K562 (cell line): ENCODE results near the gene TMC2. TPM values are rescaled to one million over a fixed set of nuclear protein-coding genes. Genes with fewer than 3 reads are reported as not detected.

Experiments
- ATAC-seq: fragments of 200-7000 bp; cut with Tn5 transposase; 3 replicates; pipeline ENCODE4 v1.9.1; 2020; ENCODE audit warnings: moderate library complexity
- BruUV-seq: library from RNA; stranded (reverse); fragments of 400-500 nt; replicated peaks from 2 replicates; lab custom pipeline; 2021; lab: Mats Ljungman, UMichigan
- CTCF ChIA-PET: fragments of 300-600 bp; formaldehyde crosslinking; extraction: SDS; loops from one replicate; lab custom pipeline; 2021; ENCODE audit warnings: low intra/inter-chr PET ratio; lab: Yijun Ruan, JAX
- POLR2A ChIA-PET: fragments of 300-600, 350-650 bp; sonication (Branson Sonifier 250); formaldehyde crosslinking; extraction: SDS; loops from one replicate; lab custom pipeline; 2021; ENCODE audit warnings: antibody characterized with exemption, inconsistent platforms; lab: Yijun Ruan, JAX
- DNase-seq, 4 experiments: peaks; one replicate each; pipeline versions ENCODE4 v3.0.0 to v3.0.0-alpha.2; 2011 to 2018; ENCODE audit warnings: low spot score in 3 of 4, mixed read lengths in 3 of 4; ENCODE audit errors: extremely low read depth in 1 of 4
- FAIRE-seq: peaks from 2 replicates; lab custom pipeline; 2011; peaks lifted over from hg19 to GRCh38; lab: Jason Lieb, UNC
- H2AFZ ChIP-seq: 2 replicates; pipeline ENCODE4 v1.6.0; 2011; ENCODE audit warnings: low read depth, low read length, control low read depth, inconsistent platforms
- H3K27ac ChIP-seq: fragments of 200-600 bp; 3 replicates; pipeline ENCODE4 v1.8.0; 2011; ENCODE audit warnings: low read depth, mild to moderate bottlenecking, control low read depth, inconsistent platforms, low read length, moderate library complexity, mixed read lengths; ENCODE audit errors: extremely low read depth
- H3K27me3 ChIP-seq, 2 experiments: fragments of 300-600 bp in 1 of 2; 2 replicates in 1 of 2; 3 replicates in 1 of 2; pipeline versions ENCODE4 v1.6.0 to v1.8.0; 2011; ENCODE audit warnings: inconsistent platforms in 2 of 2, low read length in 2 of 2, mild to moderate bottlenecking in 1 of 2, mixed read lengths in 1 of 2, moderate library complexity in 1 of 2; ENCODE audit not compliant: control insufficient read depth in 2 of 2, insufficient read depth in 2 of 2
- H3K36me3 ChIP-seq: fragments of 300-600 bp; 3 replicates; pipeline ENCODE4 v1.8.0; 2011; ENCODE audit warnings: mild to moderate bottlenecking, low read length, inconsistent platforms; ENCODE audit not compliant: control insufficient read depth, insufficient read depth
- H3K4me1 ChIP-seq, 2 experiments: fragments of 200-600 bp in 1 of 2; replicated peaks in 1 of 2; 2 replicates in 1 of 2; 3 replicates in 1 of 2; pipeline versions ENCODE4 v1.5.1 to v1.8.0; 2011; ENCODE audit warnings: inconsistent platforms in 2 of 2, low read length in 2 of 2, mild to moderate bottlenecking in 1 of 2, mixed read lengths in 1 of 2, moderate library complexity in 1 of 2; ENCODE audit not compliant: control insufficient read depth in 2 of 2, insufficient read depth in 2 of 2
- H3K4me2 ChIP-seq: 2 replicates; pipeline ENCODE4 v1.6.1; 2011; ENCODE audit warnings: low read length, control low read depth, inconsistent platforms, mixed read lengths; ENCODE audit not compliant: insufficient read depth
- H3K4me3 ChIP-seq: fragments of 200-600 bp; sonication (generic), shearing (Covaris generic); 2 replicates; pipeline ENCODE4 v1.5.1; 2016; ENCODE audit warnings: control low read depth, inconsistent platforms
- H3K79me2 ChIP-seq: fragments of 200-600 bp; 3 replicates; pipeline ENCODE4 v1.8.0; 2011; ENCODE audit warnings: low read length, inconsistent platforms; ENCODE audit not compliant: control insufficient read depth, insufficient read depth
- H3K9ac ChIP-seq, 2 experiments: 2 replicates each; pipeline versions ENCODE4 v1.6.0 to v1.6.1; 2011; ENCODE audit warnings: low read depth in 2 of 2, low read length in 2 of 2, control low read depth in 1 of 2, inconsistent platforms in 1 of 2, mild to moderate bottlenecking in 1 of 2, mixed read lengths in 1 of 2; ENCODE audit not compliant: insufficient read depth in 1 of 2
- H3K9me1 ChIP-seq: one replicate; pipeline ENCODE4 v1.6.0; 2011; ENCODE audit warnings: inconsistent platforms, mild to moderate bottlenecking, low read length, moderate library complexity; ENCODE audit not compliant: control insufficient read depth, insufficient read depth
- H3K9me3 ChIP-seq: replicated peaks from 2 replicates; pipeline ENCODE4 v1.5.1; 2011; ENCODE audit warnings: low read depth, low read length, inconsistent platforms; ENCODE audit not compliant: control insufficient read depth, insufficient read depth
- H4K20me1 ChIP-seq: replicated peaks from 2 replicates; pipeline ENCODE4 v1.6.1; 2011; ENCODE audit warnings: low read length, inconsistent platforms, mixed read lengths; ENCODE audit not compliant: control insufficient read depth, insufficient read depth
- ARID4B ChIP-seq: sonication (generic); formaldehyde crosslinking; IDR thresholded peaks from 2 replicates; pipeline ENCODE4 v1.8.0; 2022; ENCODE audit warnings: mild to moderate bottlenecking, missing genetic modification reagents
- HNRNPH1 ChIP-seq: fragments of 200-400 bp; formaldehyde crosslinking; optimal IDR thresholded peaks from 2 replicates; pipeline ENCODE3; 2017; ENCODE audit warnings: low read depth, mild to moderate bottlenecking, low read length, moderate library complexity
- KDM5B ChIP-seq: fragments of 200-600 bp; sonication (generic); IDR thresholded peaks from 2 replicates; pipeline ENCODE4 v1.6.1; 2012; ENCODE audit warnings: low read depth, mild to moderate bottlenecking, moderate library complexity, low read length, control low read depth, inconsistent platforms; ENCODE audit not compliant: insufficient replicate concordance
- POLR2G ChIP-seq: fragments of 200-400 bp; formaldehyde crosslinking; IDR thresholded peaks from 2 replicates; pipeline ENCODE4 v1.6.1; 2017; ENCODE audit warnings: low read depth, mild to moderate bottlenecking, antibody characterized with exemption, low read length, moderate library complexity
- WGBS: fragments of 100-300 bp; shearing (Covaris generic); methylation state at CpG from one replicate; pipeline ENCODE4 v1.1.6; 2016; ENCODE audit warnings: low coverage, mixed read lengths; ENCODE audit not compliant: insufficient coverage; ENCODE audit errors: missing lambda C conversion rate; 5-methylcytosine and 5-hydroxymethylcytosine counted together
- in situ Hi-C: fragments of 300-500 bp; cut with MboI; formaldehyde crosslinking; loops from 4 replicates; pipeline ENCODE4 v1.15.0; 2018; ENCODE audit warnings: inconsistent platforms, mixed read lengths
- intact Hi-C: fragments of 100-400 bp; cut with micrococcal nuclease; formaldehyde crosslinking; loops from 2 replicates; pipeline ENCODE4 v1.14.2; 2022
- polyA plus RNA-seq, 8 experiments: library from polyadenylated mRNA; depleted of rRNA in 4 of 8; stranded (reverse) in 5 of 8; unstranded in 3 of 8; fragments of >200 nt; fragmentation: Nextera tagmentation in 2 of 8; fragmentation: Illumina TruSeq in 1 of 8; extraction: Ambion mirVana in 2 of 8; extraction: Trizol in 1 of 8; gene quantifications; 2 replicates each; pipeline versions ENCODE4 v1.2.1 to v1.2.3, GENCODE V29; 2011 to 2014; ENCODE audit warnings: inconsistent platforms in 1 of 8, missing spikeins in 1 of 8
- total RNA-seq, 7 experiments: library from RNA; depleted of rRNA in 6 of 7; stranded (reverse); fragments of >200 nt in 6 of 7; fragmentation: Illumina TruSeq in 2 of 7; extraction: Trizol in 2 of 7; gene quantifications; 2 replicates each; pipeline versions ENCODE4 v1.2.1 to v1.2.3, GENCODE V29; 2011 to 2021; ENCODE audit warnings: low replicate concordance in 1 of 7

TMC2 gene
- total and polyA plus RNA-seq, 9 of the 15 experiments (the other 6 are each of a cell fraction or from before 2014, with no cell fraction given): not detected

GRCh38 chr20:2653556-2654383 lies 117.4 kb downstream of the TMC2 start (continued):
- TF ChIP-seq POLR2G: peak; percentile 58

GRCh38 chr20:2654384-2654822 lies 118.0 kb downstream of the TMC2 start:
- Histone ChIP-seq H3K4me2 (peak overlapping the region; percentile 97), H3K79me2 (peaks cover 60% of the 10 kb centered on the region), H3K4me3 (peak overlapping the region; percentile 70), H3K4me1 (peaks cover 19 to 22% of the 10 kb centered on the region in 2 experiments; a peak in 4 of 5 replicates), H3K36me3 (peaks cover 68% of the 10 kb centered on the region), H2AFZ (no peak overlapping the region), H3K9ac (peak overlapping the region; percentile 94 to 99), H3K27ac (peak overlapping the region; percentile 55; the same call in 1 of the 3 replicates), H3K9me1 (peaks cover 15% of the 10 kb centered on the region), H3K9me3 (no peaks in the 10 kb centered on the region), H4K20me1 (peaks cover 42% of the 10 kb centered on the region), H3K27me3 (no peaks in the 10 kb centered on the region)
- ChIA-PET POLR2A (interaction anchor here (0.6 to 4.1 kb wide), 4 partner anchors 9 to 262 kb away, joined by 3 to 46 read pairs (median 3); partner anchors contain the start of gene IDH3B), CTCF (no interaction called here)
- BruUV-seq: no TSS peak
- intact Hi-C loops (loop anchor here (5.0 kb wide), 2 partner anchors 127 to 187 kb away; no protein-coding TSS in a partner anchor), in situ Hi-C loops (no loop called here)
- no peak for ATAC-seq
- WGBS: 32% methylated on average over 8 of the region's 9 CpGs
- peak; percentile 12 for TF ChIP-seq KDM5B
- TF ChIP-seq HNRNPH1: no peak
- 0 out of 2 replicates have a peak, but pooled peaks have one; percentile 6 for TF ChIP-seq ARID4B (CRISPR knock-in tag)
- DNase-seq: no peak
- FAIRE-seq: no peak
